Esophagus squamous epithelium (tissue), 5 donors: ENCODE measurements around the gene VSTM5. TPM values are rescaled to one million over a fixed set of nuclear protein-coding genes. Genes with fewer than 3 reads are reported as not detected.

Experiments
- DNase-seq: peaks from one replicate; lab custom pipeline; 2025; lab: John Stamatoyannopoulos, UW
- H3K27ac ChIP-seq, 4 donors: fragments of 200-600 bp; sonication (generic); one replicate each; pipeline ENCODE4 v1.5.1; 2016 to 2019; ENCODE audit warnings: mild to moderate bottlenecking in 1 of 4
- H3K27me3 ChIP-seq, 4 donors: fragments of 200-600 bp; sonication (generic); 1 replicate in 3 of 4; 2 replicates in 1 of 4; pipeline versions ENCODE4 v1.5.1 to v1.6.0; 2017 to 2021; ENCODE audit warnings: antibody characterized with exemption in 1 of 4
- H3K36me3 ChIP-seq, 3 donors: fragments of 200-600 bp; sonication (generic); one replicate each; pipeline ENCODE4 v1.5.1; 2016 to 2019
- H3K4me1 ChIP-seq, 3 donors: fragments of 200-600 bp; sonication (generic); one replicate each; pipeline ENCODE4 v1.5.1; 2017 to 2019
- H3K4me3 ChIP-seq, 4 donors: fragments of 200-600 bp; sonication (generic); 1 replicate in 3 of 4; 2 replicates in 1 of 4; pipeline ENCODE4 v1.5.1; 2016 to 2019; ENCODE audit warnings: mild to moderate bottlenecking in 2 of 4, moderate library complexity in 1 of 4
- H3K9me3 ChIP-seq, 3 donors: fragments of 200-600 bp; sonication (generic); one replicate each; pipeline ENCODE4 v1.5.1; 2016 to 2019
- CTCF ChIP-seq, 6 experiments: fragments of 450-650 bp in 4 of 6; fragments of 200-600 bp in 2 of 6; sonication (generic) in 2 of 6; IDR thresholded peaks; one replicate each; pipeline ENCODE4 v1.5.1; 2016 to 2019; ENCODE audit warnings: antibody characterized with exemption in 6 of 6, mild to moderate bottlenecking in 4 of 6, moderate library complexity in 4 of 6
- POLR2A ChIP-seq, 4 donors: fragments of 450-650 bp; IDR thresholded peaks; one replicate each; pipeline ENCODE4 v1.6.1; 2017; ENCODE audit warnings: antibody characterized with exemption in 4 of 4, mild to moderate bottlenecking in 4 of 4, moderate library complexity in 3 of 4
- WGBS, 2 donors: methylation state at CpG; one replicate each; pipeline ENCODE4 v1.1.5; 2018; 5-methylcytosine and 5-hydroxymethylcytosine counted together
- intact Hi-C: fragments of 100-400 bp; cut with DNase I; formaldehyde crosslinking; loops from one replicate; pipeline ENCODE4 v1.15.0; 2022
- total RNA-seq, 4 donors: library from RNA; depleted of rRNA; stranded (reverse); fragments of >200 nt; gene quantifications; one replicate each; pipeline ENCODE4 v1.1.0, GENCODE V29; 2016
- donor health status: DM: yes; HTN: yes; CAD: no.

Gene VSTM5
- total RNA-seq, 4 donors from 2014 or later = 0.19 to 0.38 TPM; not detected in 2

GRCh38 chr11:93801366-93801765 lies 49.1 kb downstream of the VSTM5 start:
- H3K4me1 ChIP-seq = no peaks in the 10 kb centered on the region
- no peak overlapping the region for H3K4me3 ChIP-seq
- peaks cover 4 to 100% (median 11%) of the 10 kb centered on the region in 3 donors for H3K36me3 ChIP-seq
- no peak for DNase-seq
- H3K27ac ChIP-seq = no peak overlapping the region
- WGBS, 2 donors = 21 to 35% methylated on average over 2 of the region's 2 CpGs
- TF ChIP-seq CTCF (IDR thresholded peaks at IDR 0.05) (no peak), POLR2A (IDR thresholded peaks at IDR 0.05) (no peak)
- H3K27me3 ChIP-seq = no peaks in the 10 kb centered on the region
- intact Hi-C loops = no loop called here
- H3K9me3 ChIP-seq = no peaks in the 10 kb centered on the region

- DNase-seq = no peak
- intact Hi-C loops = no loop called here
- WGBS, 2 donors = 86 to 96% methylated on average over 6 of the region's 6 CpGs
- H3K27me3 ChIP-seq = no peaks in the 10 kb centered on the region
- H3K4me1 ChIP-seq = no peaks in the 10 kb centered on the region
- peaks cover 9 to 100% (median 37%) of the 10 kb centered on the region in 3 donors for H3K36me3 ChIP-seq
- no peak for TF ChIP-seq POLR2A (IDR thresholded peaks at IDR 0.05)
- TF ChIP-seq CTCF (IDR thresholded peaks at IDR 0.05) = no peak
- no peak overlapping the region for H3K4me3 ChIP-seq
- no peak overlapping the region for H3K27ac ChIP-seq
- H3K9me3 ChIP-seq = no peaks in the 10 kb centered on the region
Measured at GRCh38 chr11:93796441-93797231, 53.8 kb downstream of the VSTM5 start.

- TF ChIP-seq CTCF (IDR thresholded peaks at IDR 0.05) = no peak
- TF ChIP-seq POLR2A (IDR thresholded peaks at IDR 0.05) = no peak
- Histone ChIP-seq H3K4me1 (peaks cover 4 to 18% (median 9%) of the 10 kb centered on the region in 3 donors), H3K27ac (no peak overlapping the region), H3K4me3 (no peak overlapping the region), H3K9me3 (no peaks in the 10 kb centered on the region), H3K36me3 (peaks cover 10 to 93% (median 46%) of the 10 kb centered on the region in 3 donors), H3K27me3 (no peaks in the 10 kb centered on the region)
- no peak for DNase-seq
- WGBS, 2 donors = 84 to 85% methylated on average over 4 to 5 of the region's 5 CpGs
- intact Hi-C loops = no loop called here
Measured at GRCh38 chr11:93791493-93791892, 58.9 kb downstream of the VSTM5 start.

GRCh38 chr11:93784935-93785360 lies 65.5 kb downstream of the VSTM5 start:
- Histone ChIP-seq H3K27me3 (no peaks in the 10 kb centered on the region), H3K36me3 (peaks cover 0 to 27% (median 4%) of the 10 kb centered on the region in 3 donors), H3K9me3 (no peaks in the 10 kb centered on the region), H3K4me1 (peaks cover 5 to 42% (median 28%) of the 10 kb centered on the region in 3 donors), H3K27ac (peak overlapping the region; percentile 90 to 97 (median 94)), H3K4me3 (peak overlapping the region; percentile 79 to 99 (median 88))
- 1 to 3% methylated on average over 8 to 13 of the region's 13 CpGs for WGBS, 2 donors
- no peak for DNase-seq
- no peak for TF ChIP-seq POLR2A (IDR thresholded peaks at IDR 0.05)
- no peak for TF ChIP-seq CTCF (IDR thresholded peaks at IDR 0.05)
- intact Hi-C loops = loop anchor here (5.0 kb wide), 1 partner anchor 38 kb away; no protein-coding TSS in a partner anchor
